Measurements from ENCODE around the gene AIFM1.

GRCh38 chrX:130103605-130104004 lies 62.0 kb downstream of the AIFM1 start:
- TF ChIP-seq CTCF (IDR thresholded peaks at IDR 0.05) (no peak), EZH2phosphoT487 (IDR thresholded peaks at IDR 0.05) (no peak)
